IPS-18c (cell line): Measurements from ENCODE around the gene PTPRE.

Experiments
- H3K4me3 ChIP-seq: 2 replicates; pipeline ENCODE4 v1.7.0; 2013; ENCODE audit warnings: low read depth, mild to moderate bottlenecking, low read length, moderate library complexity; ENCODE audit not compliant: insufficient read depth
- H3K9me3 ChIP-seq: one replicate; pipeline ENCODE4 v1.6.1; 2013; ENCODE audit warnings: mild to moderate bottlenecking, low read length, moderate library complexity; ENCODE audit not compliant: control insufficient read depth, insufficient read depth

Gene PTPRE

DNA sequence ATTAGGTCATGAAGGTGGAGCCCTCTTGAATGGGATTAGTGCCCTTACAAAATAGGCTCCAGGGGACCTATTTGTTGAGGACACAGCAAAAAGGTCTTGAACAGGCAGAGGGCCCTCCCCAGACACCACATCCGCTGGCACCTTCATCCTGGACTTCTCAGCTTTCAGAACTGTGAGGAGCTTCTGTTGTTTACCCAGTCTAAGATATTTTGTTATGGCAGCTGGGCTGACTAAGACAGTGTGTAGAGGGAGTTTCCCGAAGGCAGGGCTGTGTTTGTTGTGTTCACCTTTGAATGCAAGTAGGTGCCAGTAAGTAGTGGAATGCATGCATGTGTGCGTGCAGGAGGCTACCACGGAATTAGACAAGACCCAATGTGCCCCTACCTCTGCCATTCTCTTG is 106.7 kb downstream of the PTPRE start:
- H3K9me3 ChIP-seq, result no peaks in the 10 kb centered on the region
- no peak overlapping the region for H3K4me3 ChIP-seq

DNA sequence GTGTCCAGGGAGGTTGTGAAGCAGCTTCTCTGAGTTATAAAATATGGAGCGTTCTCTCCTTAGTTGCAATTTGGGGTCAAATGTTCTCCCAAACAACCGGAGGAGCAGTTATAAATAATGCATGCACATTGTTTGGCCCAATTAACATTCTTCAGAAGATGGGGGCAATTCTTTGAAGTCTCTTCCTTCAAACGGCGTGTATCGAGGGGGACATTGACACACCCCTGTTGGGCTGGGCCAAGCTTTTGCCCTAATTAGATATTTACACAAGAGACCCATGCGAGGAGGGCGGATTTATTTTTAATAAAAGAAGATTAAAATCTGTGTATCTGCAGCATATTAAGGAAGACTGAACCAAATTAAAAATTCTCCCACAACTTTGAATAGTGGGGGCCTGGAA is 107.3 kb downstream of the PTPRE start:
- no peak overlapping the region for H3K4me3 ChIP-seq

DNA sequence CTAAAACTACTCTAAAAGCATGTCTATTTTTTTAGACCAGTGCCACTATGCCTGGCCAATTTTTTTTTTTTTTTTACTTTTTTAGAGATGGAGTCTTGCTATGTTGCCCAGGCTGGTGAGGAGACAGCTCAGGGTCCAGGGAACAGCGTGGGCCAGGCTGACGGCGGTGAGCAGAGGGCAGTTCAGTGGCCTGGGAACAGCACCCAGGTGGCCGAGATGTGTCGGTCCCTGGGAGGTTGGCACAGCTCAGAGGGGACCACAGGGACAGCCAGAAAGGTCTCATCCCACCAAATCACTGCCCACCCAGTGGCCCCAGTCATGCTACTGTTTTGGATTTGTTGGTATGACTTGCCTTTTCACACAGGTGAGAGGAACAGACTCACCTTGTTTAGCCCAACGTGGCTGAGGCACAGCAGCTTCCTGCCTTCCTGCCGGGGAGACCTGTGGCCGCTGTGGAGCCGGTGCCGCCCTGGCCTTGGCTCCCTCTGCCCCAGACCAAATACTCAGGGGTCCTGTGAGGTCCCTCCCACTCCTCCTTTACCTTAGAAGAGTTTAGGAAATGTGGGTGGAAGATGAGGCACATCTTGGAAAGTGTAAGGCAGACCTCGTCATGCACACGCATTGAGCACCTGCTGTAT is 109.6 kb downstream of the PTPRE start:
- Histone ChIP-seq H3K9me3 (no peaks in the 10 kb centered on the region), H3K4me3 (no peak overlapping the region)

More for the DNA sequence above, 107.3 kb downstream of the PTPRE start:
- H3K9me3 ChIP-seq, result no peaks in the 10 kb centered on the region

DNA sequence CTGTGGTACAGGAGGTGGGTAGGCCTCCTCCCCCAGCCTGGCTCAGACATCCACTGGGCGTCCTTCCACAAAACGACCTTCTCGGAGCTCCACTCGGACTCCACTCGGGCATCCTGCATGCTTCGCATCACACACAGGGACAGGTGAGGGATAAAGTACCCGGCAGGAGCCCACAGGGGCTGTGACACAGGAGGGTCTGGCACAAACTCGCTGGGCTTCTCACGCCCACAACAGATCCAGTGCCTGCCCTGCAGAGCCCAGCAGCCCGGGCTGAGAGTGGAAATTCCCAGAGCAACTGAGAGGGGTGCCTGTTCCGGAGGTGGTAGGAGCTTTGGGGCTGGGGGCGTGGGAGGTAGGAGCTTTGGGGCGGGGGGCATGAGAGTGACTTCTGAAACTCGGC is 110.9 kb downstream of the PTPRE start:
- H3K4me3 ChIP-seq, result no peak overlapping the region
- H3K9me3 ChIP-seq, result no peaks in the 10 kb centered on the region

DNA sequence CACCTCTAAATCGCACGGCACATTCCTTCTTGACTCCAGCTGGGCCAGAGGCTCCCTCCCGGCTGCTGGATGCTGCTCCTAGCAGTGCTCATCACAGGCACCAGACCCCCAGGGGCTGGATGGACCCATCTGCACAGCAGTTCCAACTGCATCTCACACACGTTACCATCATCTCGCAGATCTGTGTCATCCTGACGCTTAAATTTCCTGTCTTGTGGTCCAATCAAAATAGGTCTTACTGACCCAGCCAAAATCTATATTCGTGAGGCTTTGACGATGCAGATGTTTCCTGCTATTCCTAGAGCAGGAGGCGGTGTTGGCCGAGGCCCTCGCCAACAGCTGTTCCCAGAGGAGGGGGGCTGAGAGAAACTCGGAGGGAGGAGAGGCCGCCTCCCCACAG is 111.3 kb downstream of the PTPRE start:
- Histone ChIP-seq H3K4me3 (no peak overlapping the region), H3K9me3 (no peaks in the 10 kb centered on the region)

DNA sequence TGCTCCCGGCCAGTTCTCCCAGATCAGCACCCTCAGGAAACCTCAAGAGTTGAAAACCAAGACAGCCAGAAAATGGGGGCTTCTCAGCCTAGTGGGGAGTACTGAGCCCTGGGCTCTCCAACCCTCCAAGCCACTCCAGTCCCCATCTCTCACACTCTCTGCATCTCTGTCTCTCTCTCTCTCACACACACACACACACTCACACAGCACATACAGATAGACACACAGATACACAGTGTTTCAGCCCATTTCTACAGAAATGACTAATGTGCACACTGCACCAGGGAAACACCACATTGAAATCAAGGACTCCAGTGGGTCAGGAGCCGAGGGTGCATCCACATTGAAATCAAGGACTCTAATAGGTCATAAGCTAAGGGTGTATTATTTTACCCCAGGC is 111.8 kb downstream of the PTPRE start:
- H3K4me3 ChIP-seq, result no peak overlapping the region
- H3K9me3 ChIP-seq, result no peaks in the 10 kb centered on the region

DNA sequence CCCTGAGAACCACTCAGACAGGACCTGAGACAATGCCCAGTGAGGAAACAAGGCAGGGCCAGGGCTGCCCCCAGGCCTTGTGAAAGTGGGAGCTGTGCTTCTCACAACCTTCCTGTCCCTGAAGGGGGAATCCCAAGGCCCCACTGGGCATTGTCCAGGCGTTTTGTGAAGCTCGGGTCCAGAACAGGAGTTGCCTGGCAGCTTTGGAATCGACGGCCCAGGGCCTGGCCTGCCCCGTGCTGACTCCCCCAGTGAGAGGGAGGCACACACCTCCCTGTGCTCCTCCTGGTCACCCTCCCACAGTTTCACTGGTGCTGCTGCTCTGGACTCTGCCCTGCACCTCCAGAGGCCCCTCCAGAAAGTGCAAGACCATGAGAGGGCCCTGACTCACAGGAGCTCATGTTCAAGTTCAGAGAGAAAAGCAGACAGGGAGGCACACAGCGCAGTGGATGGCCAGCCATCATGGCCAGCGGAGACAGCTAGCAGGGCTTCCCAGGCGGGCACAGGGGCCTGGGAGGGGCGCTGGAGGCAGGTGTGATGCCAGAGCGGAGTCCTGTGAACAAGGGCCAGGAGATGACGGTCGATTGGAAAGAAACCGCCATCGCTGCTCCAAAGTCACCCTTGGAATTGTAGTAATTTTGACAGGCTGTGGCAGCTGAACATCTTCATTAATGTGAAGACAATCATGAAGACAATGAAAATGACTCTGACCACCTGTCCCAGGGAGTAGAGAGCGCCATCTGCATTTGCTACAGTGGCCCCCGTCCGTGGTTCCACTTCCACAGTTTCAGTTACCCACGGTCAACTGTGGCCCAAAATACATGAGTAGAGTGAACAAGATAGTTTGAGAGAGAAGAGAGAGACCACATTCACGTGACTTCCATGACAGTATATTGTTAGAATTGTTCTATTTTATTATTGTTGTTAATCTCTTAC is 115.6 kb downstream of the PTPRE start:
- no peak overlapping the region for H3K4me3 ChIP-seq
- H3K9me3 ChIP-seq, result no peaks in the 10 kb centered on the region

DNA sequence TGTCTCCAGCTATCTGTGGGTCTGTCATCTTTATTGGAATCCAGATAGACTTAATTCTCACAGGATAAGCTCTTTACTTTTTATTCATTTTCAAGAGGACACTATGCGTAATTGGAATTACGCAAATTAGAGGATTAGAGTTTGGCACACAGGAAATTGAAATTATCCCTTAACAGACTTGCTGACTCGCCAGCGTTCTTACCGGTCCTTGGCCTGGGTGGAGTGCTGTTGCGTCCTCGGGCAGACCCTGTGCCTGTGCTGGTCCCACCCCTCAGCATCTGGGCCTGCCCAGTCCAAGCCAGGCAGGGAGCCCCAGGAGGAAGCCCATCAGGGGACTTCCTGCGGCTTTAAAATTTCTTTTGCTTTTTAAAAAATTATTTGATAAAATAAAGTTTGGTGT is 117.5 kb downstream of the PTPRE start:
- Histone ChIP-seq H3K9me3 (no peaks in the 10 kb centered on the region), H3K4me3 (no peak overlapping the region)

DNA sequence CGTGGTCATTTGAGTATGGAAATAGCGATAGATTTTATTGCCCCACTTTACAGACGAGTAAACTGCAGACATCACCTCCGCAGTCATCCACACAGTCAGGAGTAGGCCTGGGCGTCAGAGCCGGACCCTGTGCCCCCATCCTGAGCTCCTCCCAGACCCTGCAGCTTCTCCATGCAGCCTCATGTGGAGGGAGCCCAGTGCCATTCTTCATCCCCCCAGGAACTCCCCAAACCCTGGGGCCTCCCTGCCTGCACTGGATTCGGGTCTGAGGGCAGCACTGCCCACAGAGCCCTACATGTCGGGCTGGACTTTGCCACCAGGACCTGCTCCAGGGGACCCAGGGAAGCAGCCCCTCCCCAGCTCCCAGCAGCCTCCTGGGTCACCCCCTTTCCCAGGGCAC is 118.5 kb downstream of the PTPRE start:
- Histone ChIP-seq H3K9me3 (no peaks in the 10 kb centered on the region), H3K4me3 (no peak overlapping the region)

DNA sequence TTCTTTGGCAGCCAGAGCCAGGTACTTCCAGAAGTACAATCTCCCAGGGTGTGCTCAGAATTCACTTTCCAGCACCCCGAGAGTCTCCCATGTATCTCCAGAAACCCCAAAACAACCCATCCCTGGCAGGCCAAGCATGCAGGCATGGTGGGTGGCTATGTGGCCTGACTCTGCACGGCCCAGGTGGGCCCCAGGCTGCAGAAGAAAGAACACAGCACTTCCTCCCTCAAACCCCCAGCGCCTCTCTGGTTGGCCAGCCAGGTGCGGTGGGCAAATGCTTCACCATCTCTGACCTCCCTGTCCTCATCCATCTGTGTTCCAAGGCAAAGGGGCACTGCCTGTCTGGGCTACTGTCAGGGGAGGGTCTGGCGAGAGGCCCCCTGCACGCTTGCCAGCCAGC is 119.0 kb downstream of the PTPRE start:
- Histone ChIP-seq H3K4me3 (no peak overlapping the region), H3K9me3 (no peaks in the 10 kb centered on the region)

DNA sequence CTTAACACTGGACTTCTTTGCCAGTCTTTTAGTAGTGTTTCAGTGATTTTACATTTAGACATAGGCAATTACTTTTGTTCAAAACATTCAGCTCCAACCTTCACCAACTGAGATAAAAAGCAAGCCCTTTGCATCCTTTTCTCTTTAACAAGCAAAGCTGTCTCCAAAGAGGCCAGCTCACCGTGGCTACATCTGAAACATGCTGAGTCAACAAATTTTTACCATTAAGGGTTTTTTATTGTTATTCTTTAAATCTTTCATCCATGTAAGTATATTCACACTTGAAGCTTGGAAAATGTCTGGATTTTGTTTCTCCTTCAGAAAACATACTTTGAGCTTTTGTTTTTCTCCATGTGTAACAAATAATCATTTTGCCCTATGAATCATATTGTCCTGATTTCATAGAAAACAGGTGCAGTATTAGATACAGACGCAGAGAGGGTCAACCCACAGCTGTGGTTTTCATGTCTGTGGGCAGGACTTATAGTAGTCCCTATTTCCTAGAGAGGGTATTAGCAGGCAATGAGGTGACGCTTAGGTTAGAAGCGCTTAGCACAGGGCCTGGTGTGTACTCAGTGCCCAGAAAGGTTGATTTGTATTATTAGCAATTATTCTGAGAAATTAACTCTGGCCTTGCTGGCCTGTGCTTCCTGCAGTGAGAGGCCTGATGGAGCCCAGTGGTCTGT is 119.9 kb downstream of the PTPRE start:
- Histone ChIP-seq H3K4me3 (no peak overlapping the region), H3K9me3 (no peaks in the 10 kb centered on the region)

DNA sequence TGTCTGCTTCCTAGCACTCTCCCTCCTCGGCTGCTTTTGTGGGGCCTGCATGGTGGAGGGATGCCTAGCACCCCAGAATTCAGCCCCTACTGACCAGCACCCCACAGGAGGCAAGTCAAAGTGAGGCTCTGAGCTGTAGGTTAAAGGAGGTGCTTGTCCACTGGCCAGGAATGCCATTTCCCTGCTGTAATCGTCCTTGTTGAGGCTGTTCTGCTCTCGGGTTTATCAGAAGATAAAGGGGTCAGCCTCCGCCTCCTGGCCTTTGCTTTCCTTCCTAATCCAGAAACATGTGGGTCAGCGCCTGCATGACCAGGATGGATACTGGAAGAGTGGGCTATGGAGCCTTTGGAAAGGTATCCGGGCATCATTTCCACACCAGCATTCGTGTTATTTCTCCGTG is 120.4 kb downstream of the PTPRE start:
- H3K4me3 ChIP-seq, result no peak overlapping the region
- no peaks in the 10 kb centered on the region for H3K9me3 ChIP-seq

DNA sequence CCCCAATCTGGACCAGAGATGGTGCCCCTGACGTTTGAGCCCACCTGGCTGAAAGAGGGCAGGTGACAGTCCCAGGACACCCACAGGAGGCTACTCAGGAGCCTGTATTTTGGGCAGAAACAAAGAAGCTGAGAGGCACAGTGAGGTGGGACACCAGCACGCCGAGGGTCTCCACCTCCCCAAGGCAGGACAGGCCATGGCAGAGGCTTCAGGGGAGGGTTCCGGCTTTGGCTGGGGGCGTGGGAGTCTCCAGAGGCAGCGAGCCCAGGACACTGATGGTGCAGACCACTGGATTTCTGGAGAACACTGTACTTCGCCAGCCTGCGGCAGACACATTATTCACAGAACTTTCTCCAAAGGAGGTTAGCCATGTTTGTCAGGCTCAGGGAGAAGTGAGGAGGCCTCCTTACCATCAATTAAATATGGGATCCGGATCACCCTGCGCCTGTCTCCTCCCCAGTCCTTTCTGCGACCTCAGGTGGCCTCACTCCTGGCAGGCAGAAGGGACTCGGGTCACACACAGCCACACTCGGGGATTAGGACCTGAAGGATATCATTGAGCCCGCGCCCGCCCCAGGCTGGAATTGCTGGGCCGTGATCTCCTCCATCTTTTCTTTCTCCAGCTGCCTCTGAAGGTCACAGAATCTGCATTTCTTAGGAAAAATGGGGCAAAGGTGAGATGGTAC is 121.1 kb downstream of the PTPRE start:
- no peak overlapping the region for H3K4me3 ChIP-seq
- H3K9me3 ChIP-seq, result no peaks in the 10 kb centered on the region

DNA sequence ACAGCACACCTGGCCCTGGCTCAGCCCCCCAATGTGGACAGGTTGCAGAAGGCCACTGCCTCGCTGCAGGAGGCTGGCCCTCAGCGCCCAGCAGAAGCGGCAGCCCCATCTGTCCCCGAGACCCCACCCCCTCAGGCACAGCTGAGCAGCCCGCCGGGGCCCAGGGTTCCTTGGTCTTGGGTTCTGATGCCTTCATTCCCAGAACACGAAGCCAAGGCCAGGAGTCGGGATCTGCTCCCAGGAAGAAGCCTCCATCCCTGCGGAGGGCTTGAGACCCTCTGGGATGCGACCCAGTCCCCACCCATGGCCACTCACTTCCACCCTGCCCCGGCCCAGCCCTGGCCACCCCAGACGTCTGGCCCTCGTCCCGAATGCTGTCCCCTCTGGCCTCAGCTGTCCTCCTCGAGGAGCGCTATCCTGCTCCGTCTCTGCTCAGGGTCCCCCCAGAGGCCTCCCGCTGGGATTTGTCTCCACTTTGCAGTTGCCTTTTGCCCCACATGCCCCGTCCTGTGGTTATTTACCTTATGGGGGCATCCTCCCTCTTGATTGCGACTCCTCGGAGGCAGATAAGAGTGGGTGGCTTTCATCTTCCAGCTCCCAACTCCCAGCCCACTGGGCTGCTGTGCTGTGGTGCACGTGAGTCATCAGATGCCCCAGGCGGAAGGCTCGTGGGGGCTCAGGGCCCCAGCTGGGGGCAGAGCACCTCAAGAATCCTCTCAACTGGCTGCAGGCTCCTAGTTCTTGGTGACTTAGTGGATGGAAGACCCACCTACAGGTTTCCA is 121.8 kb downstream of the PTPRE start:
- Histone ChIP-seq H3K9me3 (no peaks in the 10 kb centered on the region), H3K4me3 (no peak overlapping the region)

DNA sequence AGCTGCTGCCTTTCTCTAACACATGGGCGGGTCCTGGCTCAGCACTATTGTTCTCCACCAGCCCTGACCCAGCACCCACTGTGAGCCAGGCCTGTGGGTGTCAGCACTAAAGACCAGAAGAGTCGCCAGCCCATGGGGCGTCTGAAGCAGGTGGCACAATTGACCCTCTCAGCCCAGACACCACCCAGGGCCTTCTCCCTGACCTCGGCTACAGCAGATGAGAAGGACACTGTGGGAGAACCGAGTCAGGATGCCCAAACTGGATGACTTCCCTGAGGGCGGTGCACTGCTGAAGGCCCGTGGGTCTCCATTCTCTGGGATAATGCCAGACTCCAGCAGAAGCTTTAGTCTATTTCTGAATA is 122.4 kb downstream of the PTPRE start:
- Histone ChIP-seq H3K4me3 (no peak overlapping the region), H3K9me3 (no peaks in the 10 kb centered on the region)

DNA sequence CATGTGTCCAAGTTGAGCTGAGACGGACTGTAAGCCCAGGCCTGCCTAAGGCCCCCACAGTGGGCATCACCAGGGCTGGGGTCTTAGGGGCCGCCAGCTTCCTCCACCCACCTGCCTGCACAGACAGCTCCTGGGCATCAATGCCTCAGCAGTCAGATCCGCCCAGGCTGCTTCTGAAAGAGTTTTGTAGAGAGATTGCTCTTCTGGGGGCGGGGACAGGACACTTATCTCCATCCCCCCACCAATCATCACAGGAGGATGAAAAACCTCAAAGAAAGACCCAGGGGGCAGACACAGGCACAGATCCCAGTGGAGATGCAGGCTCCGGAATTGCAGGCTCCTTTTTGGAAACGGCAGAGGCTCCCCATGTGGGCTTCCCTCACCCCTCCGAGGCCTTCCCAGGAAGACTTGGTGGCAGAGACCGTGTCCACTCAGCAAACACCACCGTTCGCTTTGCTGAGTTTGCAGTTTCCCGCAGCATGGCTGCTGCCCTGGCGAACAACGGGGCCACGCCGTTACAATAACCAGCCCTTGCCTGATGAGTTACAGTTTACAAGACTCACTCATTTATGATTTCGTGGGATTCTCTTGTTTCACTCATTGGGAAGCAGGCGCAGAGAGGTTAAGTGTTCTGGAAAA is 122.9 kb downstream of the PTPRE start:
- H3K9me3 ChIP-seq, result no peaks in the 10 kb centered on the region
- no peak overlapping the region for H3K4me3 ChIP-seq
